ENCODE measurements around the gene WFIKKN1. TPM values are rescaled to one million over a fixed set of nuclear protein-coding genes. Genes with fewer than 3 reads are reported as not detected.
A peak's percentile ranks its signal among the peaks of the same experiment; 100 is the strongest.

WFIKKN1 gene
- total and polyA plus RNA-seq, 2 of the 13 experiments (the other 11 are each of a cell fraction or from before 2014, with no cell fraction given), result 1.7 to 4.9 TPM

GRCh38 chr16:630249-630814, 453 bp upstream of the WFIKKN1 start (continued):
- TF ChIP-seq KLF6 (CRISPR knock-in tag; IDR thresholded peaks at IDR 0.05) (0 out of 2 replicates have a peak, but pooled peaks have one; percentile 18), GTF2F1 (IDR thresholded peaks at IDR 0.05; ENCODE audit: low read length) (no peak), ZNF878 (CRISPR knock-in tag; IDR thresholded peaks at IDR 0.05) (peak; percentile 72; the same call in 1 of the 2 replicates), ZFP36 (IDR thresholded peaks at IDR 0.05; ENCODE audit: borderline replicate concordance, low read depth, low read length, partially characterized antibody) (no peak), ZSCAN21 (CRISPR knock-in tag; IDR thresholded peaks at IDR 0.05; ENCODE audit: borderline replicate concordance) (no peak), FOXC1 (CRISPR knock-in tag; IDR thresholded peaks at IDR 0.05; ENCODE audit: borderline replicate concordance) (0 out of 2 replicates have a peak, but pooled peaks have one; percentile 9), ZNF142 (CRISPR knock-in tag; IDR thresholded peaks at IDR 0.05) (peak; percentile 68; the same call in 1 of the 2 replicates), ZNF891 (CRISPR knock-in tag; IDR thresholded peaks at IDR 0.05) (peak; percentile 3; the same call in 1 of the 2 replicates), KDM6A (CRISPR knock-in tag; IDR thresholded peaks at IDR 0.05; ENCODE audit: low read depth) (peak; percentile 57; the same call in 1 of the 2 replicates), AFF4 (CRISPR knock-in tag; IDR thresholded peaks at IDR 0.05) (no peak), NFIB (CRISPR knock-in tag; IDR thresholded peaks at IDR 0.05; ENCODE audit: borderline replicate concordance) (no peak), ZNF207 (IDR thresholded peaks at IDR 0.05; ENCODE audit: borderline replicate concordance) (no peak), ZMYM4 (CRISPR knock-in tag; IDR thresholded peaks at IDR 0.05) (no peak), ZNF552 (CRISPR knock-in tag; IDR thresholded peaks at IDR 0.05; ENCODE audit: borderline replicate concordance) (no peak; the same call in 1 of the 2 replicates), ZNF720 (CRISPR knock-in tag; IDR thresholded peaks at IDR 0.05) (no peak), ZNF839 (CRISPR knock-in tag; IDR thresholded peaks at IDR 0.05; ENCODE audit: borderline replicate concordance) (0 out of 2 replicates have a peak, but pooled peaks have one; percentile 10), TAF1 (CRISPR knock-in tag; IDR thresholded peaks at IDR 0.05) (no peak; the same call in 1 of the 2 replicates), ZFP62 (CRISPR knock-in tag; IDR thresholded peaks at IDR 0.05) (no peak), MEF2D (CRISPR knock-in tag; IDR thresholded peaks at IDR 0.05) (0 out of 2 replicates have a peak, but pooled peaks have one; percentile 29), FLYWCH1 (CRISPR knock-in tag; IDR thresholded peaks at IDR 0.05) (no peak), ATF7 (IDR thresholded peaks at IDR 0.05) (no peak), ATF7 (CRISPR knock-in tag; IDR thresholded peaks at IDR 0.05) (peak; percentile 21; the same call in 1 of the 2 replicates)
